ENCODE measurements around the gene ADCY5.
"Not testable (repeated sequence)": the region's sequence is repeated elsewhere in the genome, so short reads cannot be mapped to it uniquely, and the experiment has no call there.

ADCY5 gene

DNA sequence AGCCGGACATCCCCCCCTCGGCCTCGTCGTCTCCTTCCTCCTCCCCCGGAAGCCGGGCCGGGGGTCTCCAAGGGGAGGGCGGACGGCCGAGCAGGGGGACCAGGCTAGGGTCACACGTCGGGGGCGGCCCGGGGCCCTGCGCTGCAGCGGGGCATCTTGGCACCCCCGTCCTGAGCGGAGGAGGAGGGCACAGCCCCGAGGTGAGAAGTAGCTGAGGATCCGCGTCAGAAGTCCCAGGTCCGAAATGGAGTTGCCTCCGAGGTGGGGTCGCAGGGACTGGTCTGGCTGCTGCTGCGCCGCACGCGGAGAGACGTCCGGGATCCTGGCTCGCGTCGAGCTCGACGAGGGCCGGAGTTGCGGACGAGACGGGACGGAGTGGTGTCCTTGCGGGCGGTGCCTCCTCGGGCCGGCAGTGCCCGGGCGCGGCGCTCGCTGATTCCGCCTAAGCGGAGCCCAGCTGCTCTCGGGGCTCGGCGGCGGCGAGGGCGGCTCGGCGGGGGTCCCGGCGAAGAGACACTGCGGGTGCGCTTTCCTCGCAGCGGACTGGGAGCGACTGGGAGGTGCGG, at the start of gene ADCY5:
TSS of gene ADCY5 (minus strand) at position 555 of the 566 bp plus-strand sequence. CDS start at position 10, 545 bp downstream.
- no peak for DNase-seq

DNA sequence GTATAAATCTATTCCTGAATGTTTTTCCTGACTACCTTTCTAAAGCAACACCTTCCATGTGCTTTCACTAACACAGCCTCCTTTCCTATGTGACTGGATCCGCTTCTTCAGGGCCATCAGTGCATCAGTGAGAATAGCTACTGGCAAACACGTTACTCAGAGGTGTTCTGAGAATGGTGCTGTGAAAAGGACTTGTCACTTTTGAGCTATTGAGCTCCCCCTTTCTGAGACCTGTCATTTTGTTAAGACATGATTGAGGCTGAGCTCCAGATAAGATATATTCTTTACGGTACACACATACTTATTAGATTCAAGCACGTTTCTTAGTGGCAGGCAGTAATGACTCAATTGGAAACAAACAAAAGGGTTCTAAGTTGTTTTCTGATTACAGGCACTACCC, 45.0 kb upstream of the ADCY5 start:
- DNase-seq: no peak

DNA sequence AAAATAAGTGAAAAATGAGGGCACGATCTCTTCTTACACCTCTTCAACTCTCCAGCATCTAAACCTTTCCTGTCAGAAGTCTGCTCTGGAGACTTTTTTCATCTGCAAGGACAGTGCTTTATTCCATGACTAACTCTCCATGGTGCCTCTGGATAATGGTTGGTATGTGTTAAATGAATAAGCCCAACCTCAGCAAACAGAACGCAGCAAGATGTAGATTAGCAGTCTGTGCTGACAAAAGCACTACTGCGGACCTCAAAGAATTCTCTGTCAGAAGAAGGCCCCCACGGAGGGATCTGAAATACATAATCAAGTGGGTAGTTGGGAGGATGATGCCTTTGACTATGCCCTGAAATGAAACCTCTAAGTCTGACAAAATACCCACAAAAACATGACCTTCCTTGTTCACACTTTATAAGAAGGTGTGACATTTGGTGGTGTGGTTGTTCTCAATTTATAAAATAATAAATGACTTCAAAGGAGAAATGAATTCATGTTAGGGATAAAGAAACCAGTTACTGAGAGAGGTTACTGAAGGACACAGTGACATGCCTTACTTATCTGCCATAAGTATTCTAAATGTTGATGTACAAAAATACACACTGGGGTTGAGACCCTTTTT, 43.2 kb upstream of the ADCY5 start:
- DNase-seq: no peak

DNA sequence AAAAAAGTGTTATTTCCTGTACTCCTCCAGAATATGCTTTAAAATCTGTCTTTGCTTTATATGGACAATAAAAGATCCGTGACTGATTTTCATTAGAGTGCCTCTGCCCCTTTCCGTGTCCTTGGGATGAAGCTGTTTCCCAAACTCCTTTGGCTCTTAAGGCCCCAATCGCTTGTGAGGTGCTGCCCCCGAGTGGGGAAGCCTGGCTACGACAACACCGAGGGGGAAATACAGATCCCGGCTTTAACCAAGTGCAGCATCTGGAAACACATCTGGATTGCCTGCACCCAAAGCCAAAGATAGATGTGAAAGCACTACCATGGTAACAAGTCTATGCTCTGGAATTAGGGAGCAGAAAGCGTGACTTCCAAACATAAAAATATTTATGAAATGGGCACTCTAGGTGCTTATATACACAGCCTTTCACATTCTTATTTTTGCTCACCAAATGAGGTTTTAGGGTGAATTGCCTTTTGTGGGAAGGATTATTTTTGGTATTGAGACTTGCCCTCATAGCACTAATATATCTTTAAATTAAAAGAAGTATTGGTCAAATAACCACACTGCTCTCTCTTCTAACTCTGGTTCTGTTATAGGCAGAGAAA, 40.6 kb upstream of the ADCY5 start:
- peak; percentile 59 to 60 for DNase-seq

DNA sequence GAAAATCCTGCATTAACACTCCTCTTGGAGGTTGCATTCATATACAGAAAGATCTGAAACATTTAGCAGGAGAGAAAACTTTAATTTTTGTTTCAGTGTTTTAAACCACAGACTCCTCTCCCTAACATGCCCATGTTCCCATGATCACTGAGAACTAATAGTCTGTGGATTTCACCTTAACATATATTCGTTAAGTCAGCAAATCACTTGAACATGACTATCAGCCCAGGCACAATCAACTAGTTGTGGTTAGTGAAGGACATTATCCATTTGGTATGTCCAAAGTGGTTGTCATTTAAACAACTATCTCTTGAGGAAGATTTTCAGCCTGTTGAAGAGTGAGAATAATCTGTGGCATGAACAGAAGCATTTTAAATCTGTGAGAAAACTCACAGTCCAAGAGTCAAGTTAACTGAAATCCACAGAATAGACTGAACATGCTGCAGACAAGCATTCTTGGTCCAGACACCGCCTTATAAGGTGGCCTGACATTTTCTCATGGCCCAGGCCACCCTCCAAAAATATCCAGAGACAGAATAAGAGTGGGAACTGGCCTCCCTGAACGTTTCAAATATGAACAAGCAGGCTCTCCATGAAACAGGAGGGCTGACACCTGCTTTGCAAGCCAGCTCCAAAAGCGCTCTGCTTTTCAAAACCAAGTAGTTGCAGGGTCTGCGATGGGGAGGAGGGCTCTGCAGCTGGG, 39.9 kb upstream of the ADCY5 start:
- DNase-seq: no peak

DNA sequence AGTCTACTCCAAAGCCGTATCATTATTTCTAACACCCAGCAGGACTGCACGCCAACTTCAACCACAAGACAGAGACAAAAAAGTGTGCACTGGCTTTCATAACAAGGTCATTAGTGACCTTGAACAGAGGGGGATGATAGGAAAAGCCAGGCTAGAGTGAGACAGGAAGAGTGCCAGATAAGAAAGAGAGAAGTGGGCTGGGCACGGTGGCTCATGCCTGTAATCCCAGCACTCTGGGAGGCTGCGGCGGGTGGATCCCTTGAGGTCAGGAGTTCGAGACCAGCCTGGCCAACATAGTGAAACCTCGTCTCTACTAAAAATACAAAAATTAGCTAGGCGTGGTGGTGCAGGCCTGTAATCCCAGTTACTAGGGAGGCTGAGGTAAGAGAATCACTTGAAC, 38.2 kb upstream of the ADCY5 start:
- not testable (repeated sequence) for DNase-seq

DNA sequence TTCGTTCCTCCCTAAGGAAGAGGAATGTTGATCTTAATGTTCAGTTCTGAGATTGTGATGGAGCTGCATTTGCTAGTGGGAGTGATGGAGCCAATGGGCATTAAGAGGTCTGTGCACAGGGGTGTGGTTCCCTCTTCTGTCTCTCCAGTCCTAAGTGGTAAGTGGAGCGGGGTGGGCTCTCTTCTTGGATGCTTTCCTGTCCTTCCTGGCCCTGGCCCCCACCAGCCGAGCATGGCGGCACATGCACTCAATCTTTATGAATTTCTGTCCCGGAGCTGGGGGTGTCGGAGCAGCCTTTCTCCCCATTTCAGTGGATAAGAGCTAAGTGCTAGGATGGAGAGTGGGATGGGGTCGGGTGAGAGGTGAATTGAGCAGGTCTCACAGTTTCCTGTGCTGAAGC, 37.6 kb upstream of the ADCY5 start:
- DNase-seq: no peak

DNA sequence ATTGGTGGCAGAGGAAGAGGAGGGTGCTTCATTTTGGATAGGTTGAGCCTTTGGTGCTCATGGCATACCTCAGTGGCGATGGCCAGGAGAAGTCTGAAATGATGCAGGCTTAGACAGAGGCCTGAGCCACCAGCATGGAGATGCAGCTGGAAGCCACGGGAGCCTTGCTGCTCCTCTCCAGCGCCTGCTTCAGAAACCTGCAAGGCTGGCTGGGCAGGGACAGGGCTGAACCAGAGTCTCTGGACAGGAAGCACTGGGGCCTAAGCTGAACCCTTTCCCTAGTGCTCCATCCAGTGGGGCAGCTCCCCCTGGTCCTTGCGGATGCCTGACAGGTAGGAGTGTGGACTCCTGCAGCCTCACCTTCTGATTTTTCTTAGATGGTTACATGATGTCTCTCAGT, 36.7 kb upstream of the ADCY5 start:
- no peak for DNase-seq

DNA sequence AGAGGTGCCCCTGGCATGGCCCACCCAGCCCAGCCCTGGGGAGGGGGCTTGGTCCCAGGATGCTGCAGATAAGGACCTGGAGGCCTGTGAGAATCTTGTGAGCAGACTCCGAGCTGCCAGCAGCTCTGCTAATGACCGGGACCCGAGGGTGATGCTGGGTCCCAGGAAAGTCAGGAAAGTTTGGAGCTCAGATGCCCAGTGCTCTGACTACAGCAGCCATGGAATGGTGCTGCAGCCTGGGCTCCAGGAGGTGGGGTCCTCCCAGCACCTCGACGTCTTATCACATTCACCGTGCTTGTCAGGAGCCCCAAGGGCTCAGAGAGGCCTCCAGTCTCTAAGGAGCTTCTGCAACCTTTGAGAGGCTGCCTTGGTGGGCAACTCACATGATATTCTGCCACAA, 34.3 kb upstream of the ADCY5 start:
- no peak for DNase-seq

DNA sequence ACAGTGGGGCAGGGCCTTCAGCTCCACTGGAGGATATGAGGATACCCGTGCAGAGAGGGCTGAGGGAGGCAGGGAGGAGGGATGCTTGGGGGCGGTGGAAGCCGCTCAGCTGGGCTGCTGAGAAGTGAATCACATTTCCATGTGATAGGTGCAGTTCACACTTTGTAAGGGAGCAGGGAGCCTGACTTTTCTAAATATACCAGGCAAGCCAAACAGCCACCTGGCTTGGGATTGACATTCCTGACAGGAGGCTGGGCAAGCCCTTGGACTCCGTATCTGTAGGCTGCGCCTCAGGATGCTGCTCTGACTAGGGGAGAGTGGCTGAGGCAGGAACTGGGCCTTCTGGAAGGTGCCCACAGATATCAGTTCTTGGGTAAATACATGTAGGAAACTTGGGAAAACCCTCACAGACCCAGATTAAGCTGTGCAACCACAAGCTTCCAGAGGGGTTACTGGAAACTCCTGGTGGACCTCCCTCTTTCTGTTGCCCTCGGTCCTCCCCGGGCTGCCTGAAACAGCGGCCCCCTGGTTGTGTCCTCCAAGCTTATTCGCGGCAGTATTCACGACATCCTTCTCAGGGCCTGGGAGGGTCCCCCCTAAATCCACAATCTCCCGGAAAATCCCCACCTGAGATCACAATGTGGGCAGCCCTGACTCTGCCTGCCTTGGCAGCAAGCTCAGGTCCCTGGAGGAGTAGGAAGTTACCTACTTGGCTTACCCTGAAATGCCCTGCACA, 33.0 kb upstream of the ADCY5 start:
- no peak for DNase-seq

DNA sequence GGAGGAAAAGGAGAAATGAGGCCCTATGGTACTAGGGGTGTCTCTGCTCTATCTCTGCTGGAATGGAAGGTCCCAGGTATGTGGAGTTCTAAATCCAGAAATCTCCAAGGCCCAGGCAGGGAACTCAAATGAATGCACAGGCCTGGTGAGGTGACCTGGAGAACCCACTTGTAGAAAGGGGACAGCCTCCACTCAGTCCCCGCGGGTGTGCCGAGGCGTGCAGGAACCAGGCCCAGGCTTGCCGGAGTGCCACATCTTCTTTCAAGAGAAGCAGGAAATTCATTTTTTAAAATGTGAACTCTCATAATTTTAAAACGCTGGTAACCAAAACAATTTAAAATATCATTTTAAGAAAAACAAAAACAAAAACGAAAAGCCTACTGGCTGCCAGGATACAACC, 32.2 kb upstream of the ADCY5 start:
- DNase-seq: no peak

DNA sequence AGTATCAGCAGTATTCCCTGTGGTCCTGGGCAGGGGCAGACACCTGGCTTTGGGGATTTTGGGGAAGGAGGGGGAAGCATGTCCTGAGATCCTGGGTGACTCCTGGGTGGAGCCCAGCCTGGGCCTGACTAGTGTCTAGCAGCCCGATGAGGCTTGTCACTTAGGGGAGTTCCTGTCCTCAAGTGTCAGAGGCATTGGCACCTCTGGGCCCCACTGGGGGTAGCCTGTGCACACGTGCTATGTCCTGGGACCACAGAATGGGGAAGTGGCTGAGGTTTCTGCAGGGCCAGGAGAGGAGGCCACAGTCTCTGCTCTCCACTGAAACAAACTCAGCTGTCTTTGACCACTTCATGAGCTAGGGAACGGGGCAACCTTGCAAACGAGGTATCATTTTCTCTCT, 31.5 kb upstream of the ADCY5 start:
- DNase-seq: no peak

DNA sequence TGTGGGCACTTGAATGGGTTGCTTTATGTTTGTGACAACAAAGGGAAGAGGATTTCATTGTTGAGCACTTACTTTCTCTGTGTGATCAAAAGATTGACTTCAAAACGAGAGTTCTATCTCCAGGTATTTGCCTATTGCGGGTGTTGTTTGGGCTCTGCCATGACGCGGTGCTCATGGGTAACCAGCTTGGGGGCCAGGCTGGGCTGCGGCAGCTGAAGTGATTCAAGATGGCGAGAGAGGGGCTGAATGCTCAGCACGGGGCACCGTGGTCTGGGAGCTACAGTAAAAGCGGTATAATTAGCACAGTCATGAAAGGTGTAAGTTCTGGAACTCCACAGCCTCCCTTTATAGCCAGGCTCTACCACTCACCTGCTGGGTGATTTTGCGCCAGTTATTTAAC, 31.0 kb upstream of the ADCY5 start:
- DNase-seq: no peak

DNA sequence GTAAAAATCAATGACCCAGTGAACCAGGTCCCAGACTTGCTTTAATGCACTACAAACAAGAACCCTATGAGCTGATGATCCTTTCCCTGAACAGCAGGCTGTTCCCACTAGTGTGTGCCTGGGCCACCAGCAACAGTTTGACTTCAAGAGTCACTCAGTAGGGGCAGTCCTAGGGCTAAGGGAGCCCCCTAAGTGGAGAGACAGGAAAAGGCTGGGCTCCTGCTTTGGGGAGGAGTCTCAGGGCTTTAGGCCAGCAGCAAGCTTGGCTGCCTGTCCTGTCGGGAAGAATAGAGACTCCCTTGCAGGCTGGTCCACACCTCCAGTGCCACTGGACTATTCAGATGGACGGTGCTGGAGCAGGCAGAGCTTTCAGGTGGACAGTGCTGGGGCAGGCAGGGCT, 29.4 kb upstream of the ADCY5 start:
- DNase-seq: no peak

DNA sequence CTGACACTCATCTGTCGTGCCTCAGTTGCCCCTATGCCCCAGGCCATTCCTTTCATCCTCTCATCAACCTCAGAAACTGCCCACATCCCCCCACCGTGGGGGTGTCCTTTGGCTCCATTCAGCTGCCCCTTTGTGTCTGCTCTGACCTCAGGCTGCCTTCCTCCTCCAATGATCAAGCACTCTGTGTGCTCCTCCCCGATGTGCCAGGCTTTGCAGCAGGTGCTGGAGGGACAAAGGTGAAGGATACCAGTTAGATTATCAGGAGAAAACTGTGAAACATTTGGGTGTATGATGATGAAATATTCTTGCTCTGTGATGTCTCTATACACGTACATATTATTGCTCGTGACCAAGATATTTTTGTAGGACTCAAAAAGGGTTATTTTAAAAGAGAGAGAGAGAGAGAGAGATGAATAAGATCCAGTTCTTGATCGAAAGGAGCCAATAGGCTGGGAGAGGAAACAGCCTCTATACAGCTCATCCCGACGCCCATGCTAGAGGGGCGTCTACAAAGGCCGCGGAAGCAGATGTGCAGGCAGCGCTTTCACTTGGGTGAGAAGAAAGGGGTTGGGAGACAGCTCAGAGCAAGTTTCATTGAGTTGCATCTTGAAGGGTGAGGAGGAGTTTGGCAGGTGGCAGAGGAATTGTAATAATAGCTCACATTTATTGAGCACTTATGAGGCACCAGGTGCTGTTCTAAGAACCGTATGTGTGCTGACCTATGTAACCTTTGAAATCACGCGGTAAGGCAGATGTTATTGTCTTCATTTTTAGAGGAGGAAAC, 28.3 kb upstream of the ADCY5 start:
- DNase-seq: no peak

DNA sequence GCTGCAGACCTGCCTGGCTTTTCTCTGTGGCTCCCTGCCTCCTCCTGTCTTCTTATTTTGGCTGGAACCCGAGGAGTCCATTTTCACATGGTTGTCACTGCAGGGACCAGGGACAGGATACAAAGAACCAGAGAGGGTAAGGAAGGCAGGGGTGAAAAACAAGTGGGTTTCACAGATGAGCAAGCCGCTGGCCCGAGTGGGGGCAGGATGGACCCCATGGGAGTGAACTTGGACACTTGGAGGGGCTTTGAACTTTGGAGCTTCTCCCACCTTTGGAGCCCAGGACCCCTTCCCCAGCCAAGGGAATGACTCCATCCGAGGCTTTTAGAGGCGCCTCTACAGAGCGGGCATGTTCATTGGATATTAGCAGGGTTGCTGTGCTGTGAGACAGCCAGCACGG, 26.9 kb upstream of the ADCY5 start:
- DNase-seq: no peak

DNA sequence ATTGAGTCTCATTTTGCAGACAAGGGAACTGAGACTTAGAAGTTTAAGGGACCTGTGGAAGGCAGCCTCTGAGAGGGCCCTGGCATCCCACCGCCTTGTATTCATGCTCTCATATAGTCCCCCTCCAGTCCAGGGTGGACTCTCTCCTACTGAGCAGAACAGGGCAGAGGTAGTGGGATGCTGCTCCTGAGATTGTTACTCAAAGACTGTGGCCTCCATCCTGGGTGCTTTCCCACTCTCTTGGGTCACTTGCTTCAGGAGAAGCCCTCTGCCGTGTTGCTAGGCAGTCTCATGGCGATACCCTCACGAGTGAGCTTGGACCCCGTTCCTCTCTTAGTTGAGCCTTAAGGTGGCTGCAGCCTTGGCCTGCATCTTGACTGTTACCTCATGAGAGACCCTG, 22.2 kb upstream of the ADCY5 start:
- DNase-seq: no peak

DNA sequence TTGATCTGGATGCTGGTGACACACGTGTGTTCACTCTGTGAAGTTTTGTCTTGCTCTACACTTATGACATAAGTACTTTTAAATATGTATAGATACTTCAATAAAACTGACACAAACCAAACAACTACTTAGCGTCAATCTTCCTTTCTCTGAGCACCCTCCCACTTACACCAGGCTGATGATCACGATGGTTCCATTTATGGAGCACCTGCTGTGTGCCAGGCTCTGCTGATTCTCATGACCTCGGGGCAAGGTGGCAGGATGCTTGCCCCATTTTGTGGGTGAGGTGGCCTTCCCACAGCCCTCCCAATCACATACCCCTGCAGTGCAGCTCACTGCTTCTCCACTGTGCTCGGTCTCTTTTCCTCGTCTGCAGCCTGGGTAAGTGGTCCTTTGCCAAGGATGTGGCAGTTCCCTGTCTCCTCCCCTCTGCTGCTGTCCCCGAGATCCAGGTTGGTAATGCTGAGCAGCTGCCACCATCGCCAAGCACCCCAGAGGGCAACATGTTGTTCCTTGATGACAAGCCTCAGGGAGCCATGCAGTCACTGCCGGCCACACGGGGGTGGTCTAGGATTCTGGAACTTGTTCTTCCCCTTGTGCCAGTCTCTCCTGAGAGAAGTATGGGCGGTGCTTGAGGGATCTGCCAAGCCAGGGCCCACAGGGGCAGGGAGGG, 20.6 kb upstream of the ADCY5 start:
- DNase-seq: no peak

DNA sequence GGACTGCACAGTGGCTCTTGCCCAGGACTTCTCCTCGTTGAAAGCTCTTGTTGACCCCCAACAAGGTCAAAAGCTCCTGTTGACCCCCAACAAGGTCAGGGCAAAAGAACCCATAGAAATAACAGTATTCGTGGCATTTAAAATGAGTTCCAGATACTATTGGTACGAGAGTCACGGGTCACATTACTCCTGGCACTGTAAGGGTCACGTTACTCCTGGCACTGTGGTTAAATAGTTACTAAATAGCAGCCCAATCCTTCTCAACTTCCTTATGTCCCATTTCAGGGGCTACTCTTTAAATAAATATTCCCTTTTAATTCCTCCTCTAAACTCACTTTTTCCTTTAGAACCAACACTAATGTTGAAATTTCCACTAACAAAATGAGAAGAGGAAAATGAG, 18.2 kb upstream of the ADCY5 start:
- no peak for DNase-seq

DNA sequence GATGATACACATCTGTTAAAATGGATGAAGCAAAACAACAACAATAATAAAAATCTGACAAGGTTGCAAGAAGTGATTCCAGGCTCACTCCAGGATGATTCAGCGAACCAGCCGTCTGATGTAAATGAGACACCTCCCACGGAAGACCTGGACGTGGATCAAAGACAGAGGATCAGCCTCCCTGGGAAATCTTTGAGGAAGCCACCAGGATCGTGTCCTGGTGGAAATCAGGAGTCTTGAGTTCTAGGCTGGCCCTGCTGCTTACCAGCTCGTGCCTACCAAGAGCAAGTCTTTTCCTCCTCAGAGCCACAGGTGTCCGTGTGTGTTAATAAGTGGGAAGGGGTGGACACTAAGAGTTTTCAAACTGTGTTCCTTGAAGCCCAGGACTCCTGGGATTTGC, 15.3 kb upstream of the ADCY5 start:
- no peak for DNase-seq

DNA sequence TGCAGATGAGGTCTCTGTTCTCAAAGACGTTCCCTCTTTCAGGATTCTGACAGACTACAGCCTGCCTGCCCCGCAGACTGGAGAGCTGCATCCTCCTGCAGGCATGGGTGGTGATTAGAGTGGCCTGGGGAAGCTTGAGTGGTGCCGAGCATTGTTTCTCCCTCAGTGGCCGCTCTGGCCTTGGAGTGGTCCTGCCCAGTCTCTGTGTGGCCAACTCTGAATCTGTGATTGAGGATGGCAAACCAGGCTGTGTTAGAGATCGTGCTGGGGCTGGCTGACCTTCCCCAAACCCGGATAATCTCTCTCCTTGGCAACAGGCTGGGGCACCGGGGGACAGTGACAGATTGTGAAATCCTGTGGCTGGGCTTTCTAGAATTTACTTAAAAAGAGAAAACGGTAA, 11.0 kb upstream of the ADCY5 start:
- no peak for DNase-seq

DNA sequence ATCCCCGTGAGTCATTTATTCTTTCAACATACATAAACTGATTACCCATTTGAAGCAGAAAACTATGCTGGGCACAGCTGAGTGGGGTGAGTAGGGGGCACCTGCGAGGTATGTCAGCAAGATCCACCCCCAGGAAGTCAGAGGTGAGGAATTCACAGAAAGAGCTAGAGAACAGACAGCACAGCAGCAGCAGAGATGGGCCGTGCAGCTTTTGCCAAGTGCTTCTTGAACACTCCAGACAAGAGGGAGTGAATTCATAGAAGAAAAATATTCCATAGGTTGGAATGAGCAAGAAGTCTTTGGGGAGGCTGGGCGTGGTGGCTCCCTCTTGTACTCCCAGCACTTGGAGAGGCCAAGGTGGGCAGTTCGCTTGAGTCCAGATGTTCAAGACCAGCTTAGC, 9.4 kb upstream of the ADCY5 start:
- DNase-seq: no peak
